ENCODE measurements around the gene DDX11.
"Not testable (repeated sequence)": the region's sequence is repeated elsewhere in the genome, so short reads cannot be mapped to it uniquely, and the experiment has no call there.

The DDX11 gene

GRCh38 chr12:31099434-31099833 lies 25.8 kb downstream of the DDX11 start:
- DNase-seq (ENCODE audit: insufficient read length); FAIRE-seq: not testable (repeated sequence)

- DNase-seq (ENCODE audit: insufficient read length), result not testable (repeated sequence)
- peak; percentile 88 for FAIRE-seq
These were observed 27.0 kb downstream of the DDX11 start for GRCh38 chr12:31100503-31101208.

GRCh38 chr12:31102125-31102524 lies 28.5 kb downstream of the DDX11 start:
- FAIRE-seq, result not testable (repeated sequence)

GRCh38 chr12:31102596-31102995 lies 28.9 kb downstream of the DDX11 start:
- not testable (repeated sequence) for DNase-seq (ENCODE audit: insufficient read length); FAIRE-seq

More at GRCh38 chr12:31102125-31102524, 28.5 kb downstream of the DDX11 start:
- not testable (repeated sequence) for DNase-seq (ENCODE audit: insufficient read length)

GRCh38 chr12:31103561-31103975 lies 29.9 kb downstream of the DDX11 start:
- FAIRE-seq; DNase-seq (ENCODE audit: insufficient read length): not testable (repeated sequence)

- not testable (repeated sequence) for FAIRE-seq; DNase-seq (ENCODE audit: insufficient read length)
These were observed 30.6 kb downstream of the DDX11 start for GRCh38 chr12:31104220-31104619.

- not testable (repeated sequence) for DNase-seq (ENCODE audit: insufficient read length); FAIRE-seq
These were observed 31.1 kb downstream of the DDX11 start for GRCh38 chr12:31104773-31105172.

GRCh38 chr12:31105668-31106067 lies 32.0 kb downstream of the DDX11 start:
- FAIRE-seq, result no peak
- TF ChIP-seq TAF1 (IDR thresholded peaks at IDR 0.05; ENCODE audit: borderline replicate concordance, low read depth, low read length) (no peak), POLR2A (IDR thresholded peaks at IDR 0.05; ENCODE audit: low read depth, low read length) (no peak), POLR2AphosphoS5 (IDR thresholded peaks at IDR 0.05; ENCODE audit: low read depth, low read length) (no peak)
- no peak for DNase-seq (ENCODE audit: insufficient read length)

- no peak for TF ChIP-seq POLR2AphosphoS5 (IDR thresholded peaks at IDR 0.05; ENCODE audit: low read depth, low read length)
- TF ChIP-seq POLR2A (IDR thresholded peaks at IDR 0.05; ENCODE audit: low read depth, low read length), result no peak
- no peak for TF ChIP-seq TAF1 (IDR thresholded peaks at IDR 0.05; ENCODE audit: borderline replicate concordance, low read depth, low read length)
- no peak for DNase-seq (ENCODE audit: insufficient read length)
- no peak for FAIRE-seq
These were observed 32.6 kb downstream of the DDX11 start for GRCh38 chr12:31106101-31106803.

GRCh38 chr12:31109773-31110172 lies 36.1 kb downstream of the DDX11 start:
- not testable (repeated sequence) for DNase-seq (ENCODE audit: insufficient read length); FAIRE-seq

GRCh38 chr12:31110263-31110662 lies 36.6 kb downstream of the DDX11 start:
- FAIRE-seq; DNase-seq (ENCODE audit: insufficient read length): not testable (repeated sequence)

GRCh38 chr12:31115092-31115601 lies 41.5 kb downstream of the DDX11 start:
- not testable (repeated sequence) for FAIRE-seq; DNase-seq (ENCODE audit: insufficient read length)

- FAIRE-seq; DNase-seq (ENCODE audit: insufficient read length): not testable (repeated sequence)
These were observed 43.2 kb downstream of the DDX11 start for GRCh38 chr12:31116846-31117202.

GRCh38 chr12:31117203-31118011 lies 43.7 kb downstream of the DDX11 start:
- no peak for FAIRE-seq
- peak; percentile 64 for DNase-seq (ENCODE audit: insufficient read length)
- TF ChIP-seq TAF1 (IDR thresholded peaks at IDR 0.05; ENCODE audit: borderline replicate concordance, low read depth, low read length) (no peak), POLR2AphosphoS5 (IDR thresholded peaks at IDR 0.05; ENCODE audit: low read depth, low read length) (no peak), POLR2A (IDR thresholded peaks at IDR 0.05; ENCODE audit: low read depth, low read length) (no peak)

Data from GM12892 (cell line).